ENCODE measurements around the gene PLCB3.

PLCB3 gene

DNA sequence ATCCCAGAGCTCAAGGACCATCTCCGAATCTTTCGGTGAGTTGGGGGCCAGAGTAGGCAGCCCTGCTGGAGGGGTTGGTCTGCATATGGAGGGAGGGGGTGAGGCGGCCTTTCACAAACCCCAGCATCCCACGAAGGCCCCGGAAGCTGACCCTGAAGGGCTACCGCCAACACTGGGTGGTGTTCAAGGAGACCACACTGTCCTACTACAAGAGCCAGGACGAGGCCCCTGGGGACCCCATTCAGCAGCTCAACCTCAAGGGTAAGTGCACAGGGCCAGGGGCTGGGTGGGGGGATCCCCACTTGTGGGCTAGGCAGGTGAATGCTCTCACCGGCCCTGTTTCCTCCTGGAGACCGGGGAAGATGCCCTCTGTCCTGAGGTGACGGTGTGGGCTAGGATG lies 31.6 kb upstream of the PLCB3 start:
- no peak for TF ChIP-seq POLR2AphosphoS5 (IDR thresholded peaks at IDR 0.05; ENCODE audit: low read depth)
- TF ChIP-seq, protein P1, sequence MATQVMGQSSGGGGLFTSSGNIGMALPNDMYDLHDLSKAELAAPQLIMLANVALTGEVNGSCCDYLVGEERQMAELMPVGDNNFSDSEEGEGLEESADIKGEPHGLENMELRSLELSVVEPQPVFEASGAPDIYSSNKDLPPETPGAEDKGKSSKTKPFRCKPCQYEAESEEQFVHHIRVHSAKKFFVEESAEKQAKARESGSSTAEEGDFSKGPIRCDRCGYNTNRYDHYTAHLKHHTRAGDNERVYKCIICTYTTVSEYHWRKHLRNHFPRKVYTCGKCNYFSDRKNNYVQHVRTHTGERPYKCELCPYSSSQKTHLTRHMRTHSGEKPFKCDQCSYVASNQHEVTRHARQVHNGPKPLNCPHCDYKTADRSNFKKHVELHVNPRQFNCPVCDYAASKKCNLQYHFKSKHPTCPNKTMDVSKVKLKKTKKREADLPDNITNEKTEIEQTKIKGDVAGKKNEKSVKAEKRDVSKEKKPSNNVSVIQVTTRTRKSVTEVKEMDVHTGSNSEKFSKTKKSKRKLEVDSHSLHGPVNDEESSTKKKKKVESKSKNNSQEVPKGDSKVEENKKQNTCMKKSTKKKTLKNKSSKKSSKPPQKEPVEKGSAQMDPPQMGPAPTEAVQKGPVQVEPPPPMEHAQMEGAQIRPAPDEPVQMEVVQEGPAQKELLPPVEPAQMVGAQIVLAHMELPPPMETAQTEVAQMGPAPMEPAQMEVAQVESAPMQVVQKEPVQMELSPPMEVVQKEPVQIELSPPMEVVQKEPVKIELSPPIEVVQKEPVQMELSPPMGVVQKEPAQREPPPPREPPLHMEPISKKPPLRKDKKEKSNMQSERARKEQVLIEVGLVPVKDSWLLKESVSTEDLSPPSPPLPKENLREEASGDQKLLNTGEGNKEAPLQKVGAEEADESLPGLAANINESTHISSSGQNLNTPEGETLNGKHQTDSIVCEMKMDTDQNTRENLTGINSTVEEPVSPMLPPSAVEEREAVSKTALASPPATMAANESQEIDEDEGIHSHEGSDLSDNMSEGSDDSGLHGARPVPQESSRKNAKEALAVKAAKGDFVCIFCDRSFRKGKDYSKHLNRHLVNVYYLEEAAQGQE (IDR thresholded peaks at IDR 0.05; ENCODE audit: insufficient replicate concordance, low read depth) = no peak
- no peak for TF ChIP-seq GABPA (IDR thresholded peaks at IDR 0.05; ENCODE audit: low read depth)
- TF ChIP-seq CTCF (IDR thresholded peaks at IDR 0.05; ENCODE audit: insufficient read depth, low read length) = no peak
- TF ChIP-seq SPI1 (IDR thresholded peaks at IDR 0.05; ENCODE audit: borderline replicate concordance, low read depth) = no peak
- no peak overlapping the region for H3K4me3 ChIP-seq (replicated peaks; ENCODE audit: insufficient read depth, low read length)
- H3K27me3 ChIP-seq (ENCODE audit: insufficient read depth, poor library complexity, severe bottlenecking) = no peaks in the 10 kb centered on the region
- no peak for DNase-seq (ENCODE audit: low read depth in 1 of 2, low spot score in 1 of 2)
- H3K27ac ChIP-seq (replicated peaks) = no peak overlapping the region

DNA sequence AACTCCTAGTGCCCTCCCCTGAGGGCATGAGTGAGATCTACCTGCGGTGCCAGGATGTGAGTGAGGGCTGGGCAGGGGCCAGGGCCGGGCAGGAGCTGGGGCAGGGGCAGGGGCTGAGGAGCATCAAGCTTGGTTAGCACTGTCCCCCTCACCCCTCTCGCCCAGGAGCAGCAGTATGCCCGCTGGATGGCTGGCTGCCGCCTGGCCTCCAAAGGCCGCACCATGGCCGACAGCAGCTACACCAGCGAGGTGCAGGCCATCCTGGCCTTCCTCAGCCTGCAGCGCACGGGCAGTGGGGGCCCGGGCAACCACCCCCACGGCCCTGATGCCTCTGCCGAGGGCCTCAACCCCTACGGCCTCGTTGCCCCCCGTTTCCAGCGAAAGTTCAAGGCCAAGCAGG lies 31.1 kb upstream of the PLCB3 start:
- Histone ChIP-seq H3K4me3 (replicated peaks; ENCODE audit: insufficient read depth, low read length) (no peak overlapping the region), H3K27me3 (ENCODE audit: insufficient read depth, poor library complexity, severe bottlenecking) (no peaks in the 10 kb centered on the region), H3K27ac (replicated peaks) (no peak overlapping the region)
- no peak for DNase-seq (ENCODE audit: low read depth in 1 of 2, low spot score in 1 of 2)
- TF ChIP-seq CTCF (IDR thresholded peaks at IDR 0.05; ENCODE audit: insufficient read depth, low read length) (no peak), SPI1 (IDR thresholded peaks at IDR 0.05; ENCODE audit: borderline replicate concordance, low read depth) (no peak), GABPA (IDR thresholded peaks at IDR 0.05; ENCODE audit: low read depth) (no peak), POLR2AphosphoS5 (IDR thresholded peaks at IDR 0.05; ENCODE audit: low read depth) (no peak)
- TF ChIP-seq, protein P1 (IDR thresholded peaks at IDR 0.05; ENCODE audit: insufficient replicate concordance, low read depth) = no peak

DNA sequence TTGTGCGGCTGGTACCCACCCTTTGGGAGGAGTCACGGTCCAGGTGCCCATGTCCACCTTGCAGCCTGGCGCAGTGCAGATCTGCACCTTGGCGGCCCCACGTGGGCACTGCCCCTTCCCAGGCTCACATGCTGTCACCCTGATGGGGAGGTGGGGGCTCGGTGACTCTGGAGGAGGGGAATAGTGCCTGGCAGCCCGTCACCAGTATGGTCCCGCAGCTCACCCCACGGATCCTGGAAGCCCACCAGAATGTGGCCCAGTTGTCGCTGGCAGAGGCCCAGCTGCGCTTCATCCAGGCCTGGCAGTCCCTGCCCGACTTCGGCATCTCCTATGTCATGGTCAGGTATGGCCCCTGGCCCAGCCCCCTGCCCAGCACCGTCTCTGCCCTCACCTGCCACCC lies 30.5 kb upstream of the PLCB3 start:
- TF ChIP-seq SPI1 (IDR thresholded peaks at IDR 0.05; ENCODE audit: borderline replicate concordance, low read depth) (no peak), POLR2AphosphoS5 (IDR thresholded peaks at IDR 0.05; ENCODE audit: low read depth) (no peak; the same call in 1 of the 2 replicates), CTCF (IDR thresholded peaks at IDR 0.05; ENCODE audit: insufficient read depth, low read length) (no peak)
- Histone ChIP-seq H3K27me3 (ENCODE audit: insufficient read depth, poor library complexity, severe bottlenecking) (no peaks in the 10 kb centered on the region), H3K27ac (replicated peaks) (no peak overlapping the region), H3K4me3 (replicated peaks; ENCODE audit: insufficient read depth, low read length) (no peak overlapping the region)
- no peak for DNase-seq (ENCODE audit: low read depth in 1 of 2, low spot score in 1 of 2)

GRCh38 chr11:64222651-64223000 lies 28.7 kb upstream of the PLCB3 start:
- no peaks in the 10 kb centered on the region for H3K27me3 ChIP-seq (ENCODE audit: insufficient read depth, poor library complexity, severe bottlenecking)
- TF ChIP-seq CTCF (IDR thresholded peaks at IDR 0.05; ENCODE audit: insufficient read depth, low read length) (no peak), SPI1 (IDR thresholded peaks at IDR 0.05; ENCODE audit: borderline replicate concordance, low read depth) (no peak), POLR2AphosphoS5 (IDR thresholded peaks at IDR 0.05; ENCODE audit: low read depth) (no peak; the same call in 1 of the 2 replicates), GABPA (IDR thresholded peaks at IDR 0.05; ENCODE audit: low read depth) (no peak)
- TF ChIP-seq, protein P1 (IDR thresholded peaks at IDR 0.05; ENCODE audit: insufficient replicate concordance, low read depth) = no peak
- no peak overlapping the region for H3K27ac ChIP-seq (replicated peaks)
- no peak overlapping the region for H3K4me3 ChIP-seq (replicated peaks; ENCODE audit: insufficient read depth, low read length)
- DNase-seq (ENCODE audit: low read depth in 1 of 2, low spot score in 1 of 2) = no peak

All from HL-60 (cell line).